ENCODE data around the gene PKDCC.
A peak's percentile ranks its signal among the peaks of the same experiment; 100 is the strongest.

Gene PKDCC

GRCh38 chr2:42090216-42090615, 42.4 kb downstream of the PKDCC start:
- Histone ChIP-seq H3K9ac (ENCODE audit: low read depth, low read length) (no peak overlapping the region), H3K36me3 (ENCODE audit: insufficient read depth, low read length) (no peaks in the 10 kb centered on the region), H3K4me1 (ENCODE audit: insufficient read depth, low read length) (peaks cover 17% of the 10 kb centered on the region; the same call in 1 of the 2 replicates), H3K9me3 (ENCODE audit: control insufficient read depth, insufficient read depth, low read length) (no peaks in the 10 kb centered on the region)

- H3K9ac ChIP-seq (ENCODE audit: low read depth, low read length) = no peak overlapping the region
- H3K9me3 ChIP-seq (ENCODE audit: control insufficient read depth, insufficient read depth, low read length) = no peaks in the 10 kb centered on the region
- H3K36me3 ChIP-seq (ENCODE audit: insufficient read depth, low read length) = no peaks in the 10 kb centered on the region
- H3K4me1 ChIP-seq (ENCODE audit: insufficient read depth, low read length) = peaks cover 16% of the 10 kb centered on the region; the same call in 1 of the 2 replicates
Measured at GRCh38 chr2:42091671-42092070, 43.9 kb downstream of the PKDCC start.

- no peaks in the 10 kb centered on the region for H3K9me3 ChIP-seq (ENCODE audit: control insufficient read depth, insufficient read depth, low read length)
- no peak overlapping the region for H3K9ac ChIP-seq (ENCODE audit: low read depth, low read length)
- H3K36me3 ChIP-seq (ENCODE audit: insufficient read depth, low read length) = no peaks in the 10 kb centered on the region
- H3K4me1 ChIP-seq (ENCODE audit: insufficient read depth, low read length) = peaks cover 14% of the 10 kb centered on the region; the same call in 1 of the 2 replicates
Measured at GRCh38 chr2:42092084-42092996, 44.5 kb downstream of the PKDCC start.

GRCh38 chr2:42094114-42094513, 46.3 kb downstream of the PKDCC start:
- H3K9me3 ChIP-seq (ENCODE audit: control insufficient read depth, insufficient read depth, low read length) = no peaks in the 10 kb centered on the region
- no peak overlapping the region for H3K9ac ChIP-seq (ENCODE audit: low read depth, low read length)
- no peaks in the 10 kb centered on the region for H3K36me3 ChIP-seq (ENCODE audit: insufficient read depth, low read length)
- peaks cover 14% of the 10 kb centered on the region; the same call in 1 of the 2 replicates for H3K4me1 ChIP-seq (ENCODE audit: insufficient read depth, low read length)

GRCh38 chr2:42095923-42096408, 48.1 kb downstream of the PKDCC start:
- Histone ChIP-seq H3K9ac (ENCODE audit: low read depth, low read length) (no peak overlapping the region), H3K36me3 (ENCODE audit: insufficient read depth, low read length) (no peaks in the 10 kb centered on the region), H3K4me1 (ENCODE audit: insufficient read depth, low read length) (peaks cover 14% of the 10 kb centered on the region; the same call in 1 of the 2 replicates), H3K9me3 (ENCODE audit: control insufficient read depth, insufficient read depth, low read length) (peaks cover 9% of the 10 kb centered on the region)

GRCh38 chr2:42096869-42097591, 49.2 kb downstream of the PKDCC start:
- Histone ChIP-seq H3K4me1 (ENCODE audit: insufficient read depth, low read length) (peaks cover 10% of the 10 kb centered on the region; the same call in 1 of the 2 replicates), H3K36me3 (ENCODE audit: insufficient read depth, low read length) (no peaks in the 10 kb centered on the region), H3K9me3 (ENCODE audit: control insufficient read depth, insufficient read depth, low read length) (peaks cover 9% of the 10 kb centered on the region), H3K9ac (ENCODE audit: low read depth, low read length) (no peak overlapping the region)

- no peaks in the 10 kb centered on the region for H3K36me3 ChIP-seq (ENCODE audit: insufficient read depth, low read length)
- no peak overlapping the region for H3K9ac ChIP-seq (ENCODE audit: low read depth, low read length)
- peaks cover 6% of the 10 kb centered on the region; the same call in 1 of the 2 replicates for H3K4me1 ChIP-seq (ENCODE audit: insufficient read depth, low read length)
- peaks cover 9% of the 10 kb centered on the region for H3K9me3 ChIP-seq (ENCODE audit: control insufficient read depth, insufficient read depth, low read length)
Measured at GRCh38 chr2:42098571-42099437, 51.0 kb downstream of the PKDCC start.

- Histone ChIP-seq H3K9ac (ENCODE audit: low read depth, low read length) (no peak overlapping the region), H3K4me1 (ENCODE audit: insufficient read depth, low read length) (peaks cover 6% of the 10 kb centered on the region; the same call in 1 of the 2 replicates), H3K36me3 (ENCODE audit: insufficient read depth, low read length) (no peaks in the 10 kb centered on the region), H3K9me3 (ENCODE audit: control insufficient read depth, insufficient read depth, low read length) (peaks cover 9% of the 10 kb centered on the region)
Measured at GRCh38 chr2:42099438-42100173, 51.8 kb downstream of the PKDCC start.

- Histone ChIP-seq H3K36me3 (ENCODE audit: insufficient read depth, low read length) (no peaks in the 10 kb centered on the region), H3K4me1 (ENCODE audit: insufficient read depth, low read length) (peaks cover 15% of the 10 kb centered on the region), H3K9ac (ENCODE audit: low read depth, low read length) (no peak overlapping the region), H3K9me3 (ENCODE audit: control insufficient read depth, insufficient read depth, low read length) (peaks cover 9% of the 10 kb centered on the region)
Measured at GRCh38 chr2:42100683-42101205, 52.9 kb downstream of the PKDCC start.

GRCh38 chr2:42101206-42102023, 53.6 kb downstream of the PKDCC start:
- no peaks in the 10 kb centered on the region for H3K36me3 ChIP-seq (ENCODE audit: insufficient read depth, low read length)
- H3K9ac ChIP-seq (ENCODE audit: low read depth, low read length) = peak overlapping the region; percentile 75
- H3K9me3 ChIP-seq (ENCODE audit: control insufficient read depth, insufficient read depth, low read length) = peaks cover 9% of the 10 kb centered on the region
- peaks cover 21% of the 10 kb centered on the region for H3K4me1 ChIP-seq (ENCODE audit: insufficient read depth, low read length)

- Histone ChIP-seq H3K9ac (ENCODE audit: low read depth, low read length) (peak overlapping the region; percentile 75), H3K4me1 (ENCODE audit: insufficient read depth, low read length) (peaks cover 22% of the 10 kb centered on the region), H3K36me3 (ENCODE audit: insufficient read depth, low read length) (no peaks in the 10 kb centered on the region), H3K9me3 (ENCODE audit: control insufficient read depth, insufficient read depth, low read length) (peaks cover 9% of the 10 kb centered on the region)
Measured at GRCh38 chr2:42102024-42102590, 54.3 kb downstream of the PKDCC start.
